Measurements from ENCODE around the gene KCTD3. TPM values are rescaled to one million over a fixed set of nuclear protein-coding genes. Genes with fewer than 3 reads are reported as not detected.

The KCTD3 gene
- 26.9 TPM for total RNA-seq
- long read RNA-seq, transcript KCTD3-201 (18 exons, 3,931 nt) = major isoform, 57 of 92 reads
- long read RNA-seq, partial matches to known transcripts = 10 of 92 reads
- long read RNA-seq, other reads (novel, unspliced or antisense) = 25 of 92 reads

- no peak for TF ChIP-seq CTCF (IDR thresholded peaks at IDR 0.05)
- peaks cover 10% of the 10 kb centered on the region for H3K4me1 ChIP-seq
- peak; percentile 95 for ATAC-seq
- no peaks in the 10 kb centered on the region for H3K9me3 ChIP-seq
- H3K27ac ChIP-seq = peak within 1 kb of the TSS; percentile 83
- H3K36me3 ChIP-seq = no peaks in the 10 kb centered on the region
- intact Hi-C loops (cut with DNase I) = no loop called here
- peak within 1 kb of the TSS; percentile 72 for H3K4me3 ChIP-seq
- no peaks in the 10 kb centered on the region for H3K27me3 ChIP-seq
- peak; percentile 89 for DNase-seq
Observed at GRCh38 chr1:215566556-215567490, at the start of gene KCTD3. TSS of gene KCTD3 (plus strand) at chr1:215567304. CDS start at chr1:215567686, 382 bp downstream.

- no peak overlapping the region for H3K27ac ChIP-seq
- H3K27me3 ChIP-seq = no peaks in the 10 kb centered on the region
- no peaks in the 10 kb centered on the region for H3K36me3 ChIP-seq
- ATAC-seq (no peak), DNase-seq (no peak)
- H3K4me1 ChIP-seq = no peaks in the 10 kb centered on the region
- intact Hi-C loops (cut with DNase I) = no loop called here
- H3K4me3 ChIP-seq = no peak overlapping the region
- H3K9me3 ChIP-seq = no peaks in the 10 kb centered on the region
- no peak for TF ChIP-seq CTCF (IDR thresholded peaks at IDR 0.05)
Observed at GRCh38 chr1:215517441-215517891, 49.6 kb upstream of the KCTD3 start.

- ATAC-seq = no peak
- no peaks in the 10 kb centered on the region for H3K4me1 ChIP-seq
- H3K27me3 ChIP-seq = no peaks in the 10 kb centered on the region
- intact Hi-C loops (cut with DNase I) = no loop called here
- H3K36me3 ChIP-seq = no peaks in the 10 kb centered on the region
- H3K9me3 ChIP-seq = no peaks in the 10 kb centered on the region
- no peak overlapping the region for H3K4me3 ChIP-seq
- DNase-seq = no peak
- H3K27ac ChIP-seq = no peak overlapping the region
- no peak for TF ChIP-seq CTCF (IDR thresholded peaks at IDR 0.05)
Observed at GRCh38 chr1:215518594-215518993, 48.5 kb upstream of the KCTD3 start.

- TF ChIP-seq CTCF (IDR thresholded peaks at IDR 0.05) = no peak
- no peak overlapping the region for H3K4me3 ChIP-seq
- intact Hi-C loops (cut with DNase I) = no loop called here
- H3K9me3 ChIP-seq = no peaks in the 10 kb centered on the region
- no peaks in the 10 kb centered on the region for H3K36me3 ChIP-seq
- no peaks in the 10 kb centered on the region for H3K27me3 ChIP-seq
- ATAC-seq = no peak
- H3K4me1 ChIP-seq = no peaks in the 10 kb centered on the region
- no peak for DNase-seq
- H3K27ac ChIP-seq = no peak overlapping the region
Observed at GRCh38 chr1:215521279-215521678, 45.8 kb upstream of the KCTD3 start.

GRCh38 chr1:215523128-215523861 lies 43.8 kb upstream of the KCTD3 start:
- ATAC-seq = no peak
- Histone ChIP-seq H3K27ac (no peak overlapping the region), H3K4me3 (no peak overlapping the region), H3K36me3 (no peaks in the 10 kb centered on the region), H3K4me1 (no peaks in the 10 kb centered on the region), H3K27me3 (no peaks in the 10 kb centered on the region), H3K9me3 (no peaks in the 10 kb centered on the region)
- DNase-seq = no peak
- peak; percentile 19 for TF ChIP-seq CTCF (IDR thresholded peaks at IDR 0.05)
- intact Hi-C loops (cut with DNase I) = no loop called here
